GM19240 (cell line): ENCODE data around the gene PRKCI.
"Not testable (repeated sequence)": the region's sequence is repeated elsewhere in the genome, so short reads cannot be mapped to it uniquely, and the experiment has no call there.

Source experiments
- DNase-seq: peaks from one replicate; pipeline ENCODE4 v3.0.0; 2011; ENCODE audit warnings: low spot score; ENCODE audit not compliant: insufficient read length

PRKCI gene

DNA sequence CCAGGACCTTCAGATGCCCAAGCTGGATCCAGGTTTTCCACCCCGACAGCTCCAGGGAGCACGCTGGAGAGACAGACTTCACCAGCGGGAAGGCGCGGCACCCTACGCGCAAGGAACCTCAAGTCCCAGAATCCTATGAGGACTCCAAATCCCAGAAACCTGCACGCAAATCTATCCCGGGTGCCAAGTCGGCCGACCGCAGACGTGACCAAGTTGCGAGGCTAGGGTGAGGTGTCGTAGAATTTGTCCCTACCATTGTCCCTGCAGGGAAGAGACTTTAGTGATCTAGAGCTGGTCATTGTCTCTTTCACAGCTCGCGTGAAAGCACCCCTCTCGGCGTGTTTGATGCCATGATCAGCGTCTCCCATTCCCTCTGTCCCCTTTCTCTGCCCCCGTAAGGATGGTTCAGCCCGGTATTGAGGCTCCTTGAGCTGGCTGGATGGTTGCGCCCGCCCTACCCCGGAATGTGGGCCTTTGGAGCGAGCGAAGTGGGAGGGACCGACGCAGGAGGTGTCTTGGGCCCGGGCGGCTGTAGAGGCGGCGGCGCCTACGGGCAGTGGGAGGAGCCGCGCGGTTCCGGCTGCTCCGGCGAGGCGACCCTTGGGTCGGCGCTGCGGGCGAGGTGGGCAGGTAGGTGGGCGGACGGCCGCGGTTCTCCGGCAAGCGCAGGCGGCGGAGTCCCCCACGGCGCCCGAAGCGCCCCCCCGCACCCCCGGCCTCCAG lies at the start of gene PRKCI:
Gene PRKCI (plus strand): TSS at position 501 of the 723 bp plus-strand sequence. CDS start 246 bp downstream, outside the sequence.
- peak; percentile 76 for DNase-seq

DNA sequence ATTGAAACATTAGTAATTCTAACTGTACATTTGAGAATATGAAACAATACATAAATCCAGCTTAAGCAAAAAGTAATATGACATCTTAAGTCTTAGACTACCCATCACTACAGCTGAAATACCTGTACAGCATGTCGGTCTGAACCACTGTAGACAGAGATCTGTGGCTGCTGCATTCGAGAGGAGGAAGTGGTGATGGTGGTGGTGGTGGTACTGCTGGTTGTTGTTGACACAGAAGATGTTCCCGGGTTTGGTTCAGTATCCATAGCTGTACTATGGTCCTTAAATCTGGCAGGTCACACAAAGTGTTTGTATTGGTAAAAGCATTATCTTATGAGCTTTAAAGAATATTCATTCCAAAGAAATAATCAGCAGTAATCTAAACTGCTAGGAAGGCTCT lies 43.6 kb upstream of the PRKCI start:
- DNase-seq: no peak

DNA sequence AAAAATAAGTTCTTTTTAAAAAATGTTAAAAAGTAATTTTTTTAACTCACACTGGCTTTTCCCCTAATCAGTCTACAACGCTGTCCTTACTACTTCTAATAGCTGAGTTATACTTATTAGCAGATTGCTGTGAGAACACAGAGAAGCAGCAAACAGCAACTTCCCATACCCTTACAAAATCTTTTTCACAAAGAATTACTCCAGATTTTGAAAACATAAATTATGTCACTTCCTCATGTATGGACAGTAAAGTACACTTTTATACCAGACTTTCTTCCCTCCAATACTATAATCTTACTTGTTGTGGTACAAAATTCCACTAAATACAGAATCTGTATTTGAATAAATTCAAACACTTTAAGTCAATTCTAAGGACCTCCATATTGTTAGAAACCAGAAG lies 42.8 kb upstream of the PRKCI start:
- no peak for DNase-seq

DNA sequence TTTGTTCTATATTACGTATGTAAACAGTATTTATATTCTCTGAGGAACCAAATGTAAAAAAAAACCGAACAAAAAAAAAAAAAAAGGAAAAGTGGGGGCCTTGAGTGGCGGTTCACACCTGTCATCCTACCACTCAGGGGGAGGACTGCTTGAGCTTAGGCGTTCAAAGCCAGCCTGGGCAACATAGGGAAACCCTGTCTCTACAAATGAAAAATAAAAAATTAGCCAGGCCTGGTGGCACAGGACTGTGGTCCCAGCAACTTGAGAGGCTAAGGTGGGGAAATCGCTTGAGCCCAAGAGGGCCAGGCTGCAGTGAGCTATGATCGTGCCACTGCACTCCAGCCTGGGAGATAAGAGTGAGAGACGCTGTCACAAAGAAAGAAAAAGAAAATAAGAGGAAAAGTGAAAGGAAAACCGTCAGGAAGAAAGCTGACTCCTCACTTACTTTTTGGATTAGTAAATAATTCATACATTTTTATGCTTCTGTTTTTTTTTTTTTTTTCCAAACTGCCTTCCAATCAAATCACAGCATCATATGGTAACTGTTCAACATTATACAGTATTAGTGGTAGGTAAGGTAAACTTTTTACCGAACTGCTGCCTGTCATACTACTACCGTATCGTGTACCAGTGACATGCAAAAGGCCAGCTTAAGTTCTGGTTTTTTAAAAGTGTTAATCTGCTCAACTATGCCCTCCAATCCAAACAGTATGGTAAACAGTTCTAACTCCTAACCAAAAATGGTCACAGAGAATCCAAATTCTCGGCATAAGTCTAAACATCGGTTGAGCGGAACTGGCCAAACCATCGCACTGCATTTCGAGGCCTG lies 41.9 kb upstream of the PRKCI start:
- DNase-seq: no peak

DNA sequence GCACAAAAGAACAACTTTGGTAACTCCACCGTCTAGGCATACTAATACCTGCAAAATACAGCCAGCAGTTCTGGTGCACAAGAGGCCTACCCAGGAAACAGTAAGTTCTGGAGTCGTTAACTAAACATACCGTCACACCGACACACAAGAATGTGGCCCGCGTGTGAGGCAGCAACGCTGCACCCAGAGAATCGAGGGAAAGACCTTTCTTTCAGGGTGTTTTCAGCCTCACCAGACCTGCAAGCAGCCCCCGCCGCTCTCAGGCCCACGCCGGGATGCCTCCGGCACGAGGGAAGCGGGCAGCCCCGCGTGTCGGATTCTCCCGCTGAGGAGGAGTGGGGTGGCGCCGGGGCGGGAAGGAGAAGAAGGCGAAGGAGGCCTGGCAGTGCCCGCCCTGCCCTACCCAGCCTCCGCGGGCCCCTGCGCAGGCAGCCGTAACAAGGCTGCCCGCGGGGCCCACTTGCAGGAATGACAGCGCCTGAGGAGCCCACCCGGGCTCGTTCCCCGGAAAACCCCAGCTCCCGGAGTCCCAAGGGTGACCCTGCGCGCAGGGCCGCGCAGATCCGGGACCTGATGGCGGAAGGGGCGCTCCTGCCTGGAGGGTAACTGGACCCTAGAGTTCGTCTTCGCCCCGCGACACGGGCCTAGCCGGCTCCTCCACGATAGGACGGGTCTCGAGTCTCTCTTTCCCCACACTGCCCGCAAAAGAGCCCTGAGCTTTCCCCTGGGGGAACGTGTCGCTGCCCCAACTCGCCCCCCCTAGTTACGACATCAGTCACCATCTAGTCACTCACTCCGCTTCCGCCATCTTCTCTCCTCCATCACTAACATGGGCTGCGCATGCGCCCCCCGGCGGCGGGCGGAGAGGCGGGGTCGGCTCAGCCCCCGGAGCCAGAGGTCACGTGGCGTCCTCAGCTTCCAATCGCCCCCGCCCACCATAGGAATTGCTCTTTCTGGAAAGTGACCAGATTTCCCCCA lies 41.0 kb upstream of the PRKCI start, which contains the start of gene PHC3:
Gene PHC3 (minus strand): TSS at position 826 of the 978 bp plus-strand sequence. CDS start 18 bp downstream, at position 808.
- peak; percentile 86 for DNase-seq

DNA sequence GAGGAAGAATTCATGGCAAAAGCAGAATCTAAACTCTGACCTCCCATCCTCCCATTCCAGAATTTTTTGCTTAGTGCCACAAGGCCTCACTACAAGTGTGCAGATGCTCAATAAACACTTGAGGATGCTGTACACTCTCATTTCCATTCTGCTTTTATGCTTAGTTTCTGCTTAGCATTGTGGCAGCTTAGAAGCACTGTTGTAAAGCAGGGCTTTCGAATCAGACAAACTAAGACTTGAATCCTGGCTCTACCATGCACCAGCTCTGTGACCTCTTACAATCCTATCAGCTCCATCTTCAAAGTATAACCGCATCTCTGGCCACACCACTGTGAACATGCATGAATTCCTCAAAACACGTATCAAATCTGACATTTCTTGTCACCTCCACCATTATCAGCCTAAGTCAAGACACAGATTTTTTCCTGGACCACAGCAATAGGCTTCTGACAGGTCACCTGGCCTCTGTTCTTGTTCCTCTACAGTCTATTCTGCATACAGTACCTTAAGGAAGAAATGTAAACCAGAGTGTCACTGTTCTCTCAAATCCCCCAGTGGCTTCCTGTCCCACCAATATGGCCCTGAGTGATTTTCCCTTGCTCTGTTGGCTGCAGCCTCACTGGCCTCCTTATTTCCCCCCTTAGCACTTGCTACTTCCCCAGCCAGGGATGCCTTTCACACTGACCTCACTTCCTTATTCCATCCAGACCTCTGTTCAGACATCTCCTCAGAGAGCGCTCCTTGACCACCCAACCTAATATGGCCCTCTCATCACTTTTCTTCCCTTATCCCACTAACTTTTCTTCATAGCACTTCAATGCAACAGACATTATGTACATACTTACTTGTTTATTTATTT lies 32.6 kb upstream of the PRKCI start:
- no peak for DNase-seq

DNA sequence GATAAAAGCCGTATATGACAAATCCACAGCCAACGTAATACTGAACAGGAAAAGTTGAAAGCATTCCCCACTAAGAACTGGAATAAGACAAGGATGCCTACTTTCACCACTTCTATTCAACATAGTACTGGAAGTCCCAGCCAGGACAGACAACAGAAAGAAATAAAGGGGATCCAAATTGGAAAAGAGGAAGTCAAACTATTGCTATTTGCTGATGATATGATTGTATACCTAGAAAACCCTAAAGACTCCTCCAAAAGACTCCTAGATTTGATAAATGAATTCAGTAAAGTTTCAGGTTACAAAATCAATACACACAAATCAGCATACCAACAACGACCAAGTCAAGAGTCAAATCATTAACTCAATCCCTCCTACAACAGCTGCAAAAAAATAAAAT lies 26.5 kb upstream of the PRKCI start:
- DNase-seq: not testable (repeated sequence)

DNA sequence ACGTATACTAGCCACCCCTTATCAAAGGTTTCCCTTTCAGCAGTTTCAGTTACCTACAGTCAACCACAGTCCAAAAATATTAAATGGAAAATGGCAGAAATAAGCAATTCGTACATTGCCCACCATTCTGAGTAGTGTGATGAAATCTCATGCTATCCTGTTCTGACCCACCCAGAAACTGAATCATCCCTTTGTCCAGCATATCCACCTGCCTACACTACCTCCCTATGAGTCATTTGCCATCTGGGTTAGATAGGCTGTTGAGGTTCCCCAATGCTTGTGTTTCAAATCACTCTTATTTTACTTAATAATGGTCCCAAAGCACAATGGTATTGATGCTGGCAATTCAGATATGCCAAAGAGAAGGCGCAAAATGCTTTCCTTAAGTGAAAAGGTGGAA lies 25.4 kb upstream of the PRKCI start:
- DNase-seq: no peak

DNA sequence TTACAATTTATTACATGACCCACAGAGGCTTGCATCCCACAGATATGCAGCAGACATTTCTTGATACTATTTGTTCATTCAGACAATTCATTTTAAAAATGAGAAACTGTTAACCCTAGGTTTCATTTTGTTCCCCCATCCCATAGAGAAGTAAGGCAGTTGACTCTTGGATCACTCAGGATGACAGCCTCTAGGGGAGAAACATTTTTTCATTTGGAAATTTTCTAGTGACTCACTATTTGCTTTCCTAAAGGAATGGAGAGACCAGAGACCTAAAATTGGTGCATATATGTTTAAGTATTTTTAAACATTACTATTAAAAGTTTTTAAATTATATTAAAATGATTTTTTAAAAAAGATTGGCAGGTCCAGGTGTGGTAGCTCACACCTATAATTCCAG lies 21.2 kb upstream of the PRKCI start:
- DNase-seq: no peak

DNA sequence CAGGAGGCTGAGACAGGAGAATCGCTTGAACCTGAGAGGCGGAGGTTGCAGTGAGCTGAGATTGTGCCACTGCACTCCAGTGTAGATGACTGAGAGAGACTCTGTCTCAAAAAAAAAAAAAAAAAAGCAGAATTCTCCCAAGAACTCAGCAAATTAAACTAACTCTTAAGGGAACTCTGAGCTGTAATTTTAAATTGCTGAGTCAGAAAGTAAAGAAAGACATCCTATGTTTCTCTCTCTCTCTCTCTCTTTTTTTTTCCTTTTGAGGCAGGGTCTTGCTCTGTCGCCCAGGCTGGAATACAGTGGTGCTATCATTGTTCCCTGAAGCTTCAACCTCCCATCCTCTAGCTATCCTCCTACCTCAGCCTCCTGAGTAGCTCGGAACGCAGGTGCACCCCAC lies 20.7 kb upstream of the PRKCI start:
- no peak for DNase-seq

DNA sequence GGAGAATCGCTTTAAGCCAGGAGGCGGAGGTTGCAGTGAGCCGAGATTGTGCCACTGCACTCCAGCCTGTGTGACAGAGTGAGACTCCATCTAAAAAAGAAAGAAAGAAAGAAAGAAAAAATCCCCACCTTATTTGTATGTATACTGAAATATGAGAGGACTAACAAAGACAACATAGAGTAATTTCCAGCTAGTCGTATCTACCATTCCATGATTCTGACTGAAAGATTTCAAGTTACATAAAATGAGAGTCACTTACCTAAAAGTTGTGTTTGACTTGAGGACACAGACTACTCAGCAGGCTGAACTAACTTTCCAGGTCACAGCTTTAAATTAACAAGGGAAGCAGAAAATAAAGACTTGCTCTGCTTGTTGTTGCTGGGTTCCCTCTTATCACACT lies 18.8 kb upstream of the PRKCI start:
- DNase-seq: no peak

DNA sequence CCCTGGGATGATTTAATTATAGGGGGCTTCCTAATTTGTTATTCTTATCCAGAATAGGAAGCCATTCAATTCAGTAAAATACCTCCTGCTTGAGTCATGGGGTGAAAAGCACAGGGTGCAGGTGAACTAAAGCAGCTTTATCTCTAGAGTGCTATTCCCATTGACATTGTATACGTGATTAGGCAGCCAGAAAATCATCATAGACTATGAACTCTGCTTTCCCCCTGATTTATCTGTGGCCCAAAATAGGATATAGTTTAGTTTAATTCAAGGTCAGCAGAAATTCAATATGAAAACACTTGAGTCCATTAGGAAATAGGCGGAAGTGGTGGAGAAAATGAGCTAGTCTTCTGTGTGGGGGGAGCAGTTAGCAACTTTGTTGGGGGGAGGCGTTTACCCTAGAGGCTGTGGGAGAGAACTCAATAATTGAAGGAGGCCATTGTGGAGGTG lies 18.2 kb upstream of the PRKCI start:
- DNase-seq: no peak

DNA sequence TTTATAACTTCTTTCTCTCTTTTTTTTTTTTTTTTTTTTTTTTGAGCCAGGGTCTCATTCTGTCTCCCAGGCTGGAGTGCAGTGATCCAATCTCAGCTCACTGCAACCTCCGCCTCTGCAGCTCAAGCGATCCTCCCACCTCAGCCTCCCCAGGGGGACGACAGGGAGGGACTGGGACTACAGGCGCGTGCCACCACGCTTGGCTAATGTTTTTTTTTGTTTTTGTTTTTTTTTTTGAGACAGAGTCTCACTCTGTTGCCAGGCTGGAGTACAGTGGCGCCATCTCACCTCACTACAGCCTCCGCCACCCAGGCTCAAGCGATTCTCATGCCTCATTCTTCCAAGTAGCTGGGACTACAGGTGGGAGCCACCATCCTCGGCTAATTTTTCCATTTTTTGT lies 17.7 kb upstream of the PRKCI start:
- no peak for DNase-seq

DNA sequence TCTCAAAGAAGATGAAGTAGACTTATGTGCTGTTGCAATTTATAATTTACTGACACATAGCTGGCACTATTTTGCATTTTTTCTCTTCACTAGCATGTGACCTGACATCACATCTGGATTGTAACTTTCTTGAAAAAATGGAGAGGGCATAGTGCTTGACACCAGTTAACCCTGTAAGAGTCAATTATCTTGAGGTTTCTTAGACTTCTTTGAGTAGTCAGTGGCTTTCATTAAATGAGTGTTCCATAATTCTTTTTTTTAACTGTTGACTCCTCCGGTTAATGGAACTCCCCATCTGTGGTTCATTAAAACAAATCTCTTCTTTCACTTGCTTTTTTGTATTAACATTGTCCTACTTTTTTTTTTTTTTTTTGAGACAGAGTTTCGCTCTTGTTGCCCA lies 16.9 kb upstream of the PRKCI start:
- no peak for DNase-seq

DNA sequence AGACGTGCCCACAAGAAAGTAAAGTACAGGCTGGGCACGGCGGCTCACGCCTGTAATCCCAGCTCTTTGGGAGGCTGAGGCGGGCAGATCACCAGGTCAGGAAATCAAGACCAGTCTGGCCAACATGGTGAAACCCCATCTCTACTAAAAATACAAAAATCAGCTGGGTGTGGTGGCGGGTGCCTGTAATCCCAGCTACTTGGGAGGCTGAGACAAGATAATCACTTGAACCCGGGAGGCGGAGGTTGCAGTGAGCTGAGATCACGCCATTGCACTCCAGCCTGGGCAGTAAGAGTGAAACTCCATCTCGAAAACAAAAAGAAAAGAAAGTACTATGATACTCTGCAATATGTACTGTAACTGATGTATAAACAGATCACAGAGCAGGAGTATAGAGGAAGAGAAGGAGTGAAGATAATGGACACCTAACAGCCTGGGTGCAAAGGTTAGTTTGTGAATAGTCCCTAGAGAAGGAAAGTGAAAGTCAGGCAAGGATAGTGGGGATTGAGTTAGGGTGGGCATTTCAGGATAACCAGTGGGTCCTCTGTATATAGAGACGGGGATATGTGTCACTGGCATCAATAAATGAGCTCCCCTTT lies 16.0 kb upstream of the PRKCI start:
- DNase-seq: not testable (repeated sequence)

DNA sequence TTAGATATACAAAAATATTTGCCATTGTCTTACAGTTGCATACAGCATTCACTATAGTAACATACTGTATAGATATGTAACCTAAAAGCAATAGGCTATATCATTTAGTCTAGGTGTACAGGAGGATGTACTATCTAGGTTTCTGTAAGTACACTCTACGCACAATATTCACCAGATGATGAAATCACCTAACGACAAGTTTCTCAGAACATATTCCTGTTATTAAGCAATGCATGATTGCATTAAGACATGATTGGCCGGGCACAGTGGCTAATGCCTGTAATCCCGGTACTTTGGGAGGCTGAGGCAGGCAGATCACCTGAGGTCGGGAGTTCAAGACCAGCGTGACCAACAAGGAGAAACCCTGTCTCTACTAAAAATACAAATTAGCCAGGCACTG lies 14.5 kb upstream of the PRKCI start:
- no peak for DNase-seq

DNA sequence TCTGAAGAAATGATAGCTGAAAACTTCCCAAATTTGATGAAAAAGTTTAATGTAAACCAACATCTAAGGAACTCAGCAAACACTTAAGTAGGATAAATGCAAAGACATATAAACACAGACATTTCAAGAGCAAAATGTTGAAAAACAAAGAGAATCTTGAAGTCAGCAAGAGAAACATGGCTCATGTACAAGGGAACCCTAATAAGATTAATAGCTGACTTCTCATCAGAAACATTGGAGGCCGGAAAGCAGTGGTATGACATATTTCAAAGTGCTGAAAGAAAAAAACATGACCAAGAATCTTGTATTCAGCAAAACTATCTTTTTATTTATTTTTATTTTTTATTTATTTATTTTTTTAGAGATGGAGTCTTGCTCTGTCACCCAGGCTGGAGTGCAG lies 10.6 kb upstream of the PRKCI start:
- no peak for DNase-seq

DNA sequence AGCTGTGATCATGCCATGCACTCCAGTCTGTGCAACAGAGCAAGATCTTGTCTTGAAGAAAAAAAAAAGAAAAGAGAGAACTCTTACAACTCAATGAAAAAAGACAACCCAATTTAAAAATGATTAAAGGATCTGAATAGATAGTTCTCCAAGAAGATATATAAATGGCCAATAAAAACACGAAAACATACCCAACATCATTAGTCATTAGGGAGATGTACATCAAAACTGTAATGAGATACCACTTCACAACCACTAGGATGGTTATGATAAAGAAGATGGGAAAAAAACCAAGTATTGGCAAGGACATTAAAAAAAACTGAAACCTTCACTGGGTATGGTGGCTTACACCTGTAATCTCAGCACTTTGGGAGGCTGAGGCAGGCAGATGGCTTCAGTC lies 2.4 kb upstream of the PRKCI start:
- no peak for DNase-seq

DNA sequence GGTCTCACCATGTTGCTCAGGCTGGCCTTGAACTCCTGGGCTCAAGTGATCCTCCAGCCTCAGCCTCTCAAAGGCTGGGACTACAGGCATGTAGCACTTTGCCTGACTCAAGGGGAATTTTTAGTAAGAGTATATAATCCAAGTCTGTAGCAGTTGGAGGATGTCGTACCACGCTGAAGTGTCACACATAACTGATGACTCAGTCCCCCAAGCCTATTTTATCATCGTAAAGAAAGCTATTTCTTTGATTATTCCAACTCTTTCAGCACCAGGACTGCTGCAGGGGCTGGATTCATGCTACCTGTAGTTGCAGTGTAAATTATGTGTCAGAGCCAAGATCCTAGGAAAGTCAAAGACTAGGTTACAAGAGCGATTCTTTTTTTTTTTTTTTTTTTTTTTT lies 1.4 kb upstream of the PRKCI start:
- DNase-seq: no peak
